K562 (cell line): ENCODE measurements around the gene LACC1. TPM values are rescaled to one million over a fixed set of nuclear protein-coding genes. Genes with fewer than 3 reads are reported as not detected.

Experiments
- ATAC-seq: fragments of 200-7000 bp; cut with Tn5 transposase; 3 replicates; pipeline ENCODE4 v1.9.1; 2020; ENCODE audit warnings: moderate library complexity
- BruUV-seq: library from RNA; stranded (reverse); fragments of 400-500 nt; replicated peaks from 2 replicates; lab custom pipeline; 2021; lab: Mats Ljungman, UMichigan
- CTCF ChIA-PET: fragments of 300-600 bp; formaldehyde crosslinking; extraction: SDS; loops from one replicate; lab custom pipeline; 2021; ENCODE audit warnings: low intra/inter-chr PET ratio; lab: Yijun Ruan, JAX
- POLR2A ChIA-PET: fragments of 300-600, 350-650 bp; sonication (Branson Sonifier 250); formaldehyde crosslinking; extraction: SDS; loops from one replicate; lab custom pipeline; 2021; ENCODE audit warnings: antibody characterized with exemption, inconsistent platforms; lab: Yijun Ruan, JAX
- DNase-seq, 4 experiments: peaks; one replicate each; pipeline versions ENCODE4 v3.0.0 to v3.0.0-alpha.2; 2011 to 2018; ENCODE audit warnings: low spot score in 3 of 4, mixed read lengths in 3 of 4; ENCODE audit errors: extremely low read depth in 1 of 4
- FAIRE-seq: peaks from 2 replicates; lab custom pipeline; 2011; peaks lifted over from hg19 to GRCh38; lab: Jason Lieb, UNC
- H2AFZ ChIP-seq: 2 replicates; pipeline ENCODE4 v1.6.0; 2011; ENCODE audit warnings: low read depth, low read length, control low read depth, inconsistent platforms
- H3K27ac ChIP-seq: fragments of 200-600 bp; 3 replicates; pipeline ENCODE4 v1.8.0; 2011; ENCODE audit warnings: low read depth, mild to moderate bottlenecking, control low read depth, inconsistent platforms, low read length, moderate library complexity, mixed read lengths; ENCODE audit errors: extremely low read depth
- H3K27me3 ChIP-seq, 2 experiments: fragments of 300-600 bp in 1 of 2; 2 replicates in 1 of 2; 3 replicates in 1 of 2; pipeline versions ENCODE4 v1.6.0 to v1.8.0; 2011; ENCODE audit warnings: inconsistent platforms in 2 of 2, low read length in 2 of 2, mild to moderate bottlenecking in 1 of 2, mixed read lengths in 1 of 2, moderate library complexity in 1 of 2; ENCODE audit not compliant: control insufficient read depth in 2 of 2, insufficient read depth in 2 of 2
- H3K36me3 ChIP-seq: fragments of 300-600 bp; 3 replicates; pipeline ENCODE4 v1.8.0; 2011; ENCODE audit warnings: mild to moderate bottlenecking, low read length, inconsistent platforms; ENCODE audit not compliant: control insufficient read depth, insufficient read depth
- H3K4me1 ChIP-seq, 2 experiments: fragments of 200-600 bp in 1 of 2; replicated peaks in 1 of 2; 2 replicates in 1 of 2; 3 replicates in 1 of 2; pipeline versions ENCODE4 v1.5.1 to v1.8.0; 2011; ENCODE audit warnings: inconsistent platforms in 2 of 2, low read length in 2 of 2, mild to moderate bottlenecking in 1 of 2, mixed read lengths in 1 of 2, moderate library complexity in 1 of 2; ENCODE audit not compliant: control insufficient read depth in 2 of 2, insufficient read depth in 2 of 2
- H3K4me2 ChIP-seq: 2 replicates; pipeline ENCODE4 v1.6.1; 2011; ENCODE audit warnings: low read length, control low read depth, inconsistent platforms, mixed read lengths; ENCODE audit not compliant: insufficient read depth
- H3K4me3 ChIP-seq: fragments of 200-600 bp; sonication (generic), shearing (Covaris generic); 2 replicates; pipeline ENCODE4 v1.5.1; 2016; ENCODE audit warnings: control low read depth, inconsistent platforms
- H3K79me2 ChIP-seq: fragments of 200-600 bp; 3 replicates; pipeline ENCODE4 v1.8.0; 2011; ENCODE audit warnings: low read length, inconsistent platforms; ENCODE audit not compliant: control insufficient read depth, insufficient read depth
- H3K9ac ChIP-seq, 2 experiments: 2 replicates each; pipeline versions ENCODE4 v1.6.0 to v1.6.1; 2011; ENCODE audit warnings: low read depth in 2 of 2, low read length in 2 of 2, control low read depth in 1 of 2, inconsistent platforms in 1 of 2, mild to moderate bottlenecking in 1 of 2, mixed read lengths in 1 of 2; ENCODE audit not compliant: insufficient read depth in 1 of 2
- H3K9me1 ChIP-seq: one replicate; pipeline ENCODE4 v1.6.0; 2011; ENCODE audit warnings: inconsistent platforms, mild to moderate bottlenecking, low read length, moderate library complexity; ENCODE audit not compliant: control insufficient read depth, insufficient read depth
- H3K9me3 ChIP-seq: replicated peaks from 2 replicates; pipeline ENCODE4 v1.5.1; 2011; ENCODE audit warnings: low read depth, low read length, inconsistent platforms; ENCODE audit not compliant: control insufficient read depth, insufficient read depth
- H4K20me1 ChIP-seq: replicated peaks from 2 replicates; pipeline ENCODE4 v1.6.1; 2011; ENCODE audit warnings: low read length, inconsistent platforms, mixed read lengths; ENCODE audit not compliant: control insufficient read depth, insufficient read depth
- ARID3B ChIP-seq: fragments of 250-450 bp; sonication (Bioruptor Pico); IDR thresholded peaks from 2 replicates; pipeline ENCODE4 v1.4.0; 2020; ENCODE audit warnings: borderline replicate concordance
- ARNT ChIP-seq, 2 experiments: fragments of 450-650 bp; IDR thresholded peaks; 2 replicates each; pipeline ENCODE4 v1.6.1; 2016; ENCODE audit warnings: mild to moderate bottlenecking in 1 of 2
- ATF4 ChIP-seq: fragments of 450-650 bp; formaldehyde crosslinking; IDR thresholded peaks from 2 replicates; pipeline ENCODE4 v1.4.0; 2022; ENCODE audit warnings: mild to moderate bottlenecking, moderate library complexity
- BRF2 ChIP-seq: IDR thresholded peaks from 3 replicates; pipeline ENCODE4 v1.6.1; 2011; ENCODE audit warnings: borderline replicate concordance, mild to moderate bottlenecking; ENCODE audit not compliant: insufficient read length, insufficient read depth
- CAMTA2 ChIP-seq: fragments of 250-450 bp; sonication (Bioruptor Pico); conservative IDR thresholded peaks from 2 replicates; pipeline ENCODE4 v1.5.1; 2022
- CBX1 ChIP-seq: sonication (generic); IDR thresholded peaks from 2 replicates; pipeline ENCODE4 v1.6.1; 2016; ENCODE audit warnings: antibody characterized with exemption, low read depth, mild to moderate bottlenecking
- CREBBP ChIP-seq: IDR thresholded peaks from one replicate; pipeline ENCODE4 v1.6.1; 2012; ENCODE audit warnings: low read depth, mild to moderate bottlenecking, control low read depth, inconsistent platforms, low read length
- GABPB1 ChIP-seq: sonication (generic); formaldehyde crosslinking; IDR thresholded peaks from 2 replicates; pipeline ENCODE4 v1.8.0; 2022; ENCODE audit warnings: mild to moderate bottlenecking, missing genetic modification reagents
- JUNB ChIP-seq: fragments of 450-650 bp; formaldehyde crosslinking; conservative IDR thresholded peaks from 2 replicates; pipeline ENCODE4 v1.4.0; 2020; ENCODE audit warnings: mild to moderate bottlenecking
- NFATC3 ChIP-seq: fragments of 450-650 bp; IDR thresholded peaks from 2 replicates; pipeline ENCODE4 v1.6.1; 2017; ENCODE audit warnings: mild to moderate bottlenecking
- PREB ChIP-seq: sonication (generic); formaldehyde crosslinking; IDR thresholded peaks from 2 replicates; pipeline ENCODE4 v1.8.1; 2023; ENCODE audit warnings: mild to moderate bottlenecking, missing genetic modification reagents
- RBFOX2 ChIP-seq: fragments of 200-400 bp; formaldehyde crosslinking; IDR thresholded peaks from 2 replicates; pipeline ENCODE4 v1.6.1; 2017; ENCODE audit warnings: low read depth, mild to moderate bottlenecking, low read length, moderate library complexity
- UBTF ChIP-seq, 2 experiments: IDR thresholded peaks; 2 replicates each; pipeline ENCODE4 v1.6.1; 2012; ENCODE audit warnings: improper control_type of control experiment in 2 of 2, low read depth in 2 of 2, low read length in 2 of 2, borderline replicate concordance in 1 of 2
- ZNF449 ChIP-seq: fragments of 250-450 bp; sonication (Bioruptor Pico); IDR thresholded peaks from 2 replicates; pipeline ENCODE4 v1.8.0; 2022; ENCODE audit warnings: moderate library complexity, mild to moderate bottlenecking, inconsistent platforms
- ZNF780A ChIP-seq: fragments of 250-450 bp; sonication (Bioruptor Pico); IDR thresholded peaks from 2 replicates; pipeline ENCODE4 v1.5.0; 2021; ENCODE audit warnings: mild to moderate bottlenecking
- WGBS: fragments of 100-300 bp; shearing (Covaris generic); methylation state at CpG from one replicate; pipeline ENCODE4 v1.1.6; 2016; ENCODE audit warnings: low coverage, mixed read lengths; ENCODE audit not compliant: insufficient coverage; ENCODE audit errors: missing lambda C conversion rate; 5-methylcytosine and 5-hydroxymethylcytosine counted together
- in situ Hi-C: fragments of 300-500 bp; cut with MboI; formaldehyde crosslinking; loops from 4 replicates; pipeline ENCODE4 v1.15.0; 2018; ENCODE audit warnings: inconsistent platforms, mixed read lengths
- intact Hi-C: fragments of 100-400 bp; cut with micrococcal nuclease; formaldehyde crosslinking; loops from 2 replicates; pipeline ENCODE4 v1.14.2; 2022
- polyA plus RNA-seq, 8 experiments: library from polyadenylated mRNA; depleted of rRNA in 4 of 8; stranded (reverse) in 5 of 8; unstranded in 3 of 8; fragments of >200 nt; fragmentation: Nextera tagmentation in 2 of 8; fragmentation: Illumina TruSeq in 1 of 8; extraction: Ambion mirVana in 2 of 8; extraction: Trizol in 1 of 8; gene quantifications; 2 replicates each; pipeline versions ENCODE4 v1.2.1 to v1.2.3, GENCODE V29; 2011 to 2014; ENCODE audit warnings: inconsistent platforms in 1 of 8, missing spikeins in 1 of 8
- total RNA-seq, 7 experiments: library from RNA; depleted of rRNA in 6 of 7; stranded (reverse); fragments of >200 nt in 6 of 7; fragmentation: Illumina TruSeq in 2 of 7; extraction: Trizol in 2 of 7; gene quantifications; 2 replicates each; pipeline versions ENCODE4 v1.2.1 to v1.2.3, GENCODE V29; 2011 to 2021; ENCODE audit warnings: low replicate concordance in 1 of 7

LACC1 gene
- total and polyA plus RNA-seq, 9 of the 15 experiments (the other 6 are each of a cell fraction or from before 2014, with no cell fraction given), result 0.24 TPM; not detected in 8

- ChIA-PET CTCF (no interaction called here), POLR2A (no interaction called here)
- Histone ChIP-seq H3K4me1 (no peaks in the 10 kb centered on the region), H4K20me1 (no peaks in the 10 kb centered on the region), H3K36me3 (no peaks in the 10 kb centered on the region), H3K4me2 (no peak overlapping the region), H3K9ac (no peak overlapping the region), H3K27me3 (no peaks in the 10 kb centered on the region), H3K4me3 (no peak overlapping the region), H3K9me3 (no peaks in the 10 kb centered on the region), H3K79me2 (no peaks in the 10 kb centered on the region), H3K27ac (no peak overlapping the region), H3K9me1 (no peaks in the 10 kb centered on the region), H2AFZ (no peak overlapping the region)
- FAIRE-seq, result no peak
- 6% methylated on average over 3 of the region's 4 CpGs for WGBS
- in situ Hi-C loops (no loop called here), intact Hi-C loops (no loop called here)
- BruUV-seq, result no TSS peak
- ATAC-seq, result no peak
- no peak for DNase-seq
- TF ChIP-seq CREBBP, result no peak
- TF ChIP-seq ATF4 (CRISPR knock-in tag), result no peak
- no peak for TF ChIP-seq RBFOX2
- no peak for TF ChIP-seq JUNB
- TF ChIP-seq ZNF780A, result no peak
- no peak for TF ChIP-seq ARNT (IDR thresholded peaks at IDR 0.05)
- TF ChIP-seq PREB (CRISPR knock-in tag), result no peak
- no peak for TF ChIP-seq NFATC3
- no peak for TF ChIP-seq BRF2
- no peak for TF ChIP-seq CAMTA2 (CRISPR knock-in tag)
- no peak for TF ChIP-seq GABPB1 (CRISPR knock-in tag)
- TF ChIP-seq ARID3B (CRISPR knock-in tag), result no peak
- TF ChIP-seq UBTF (IDR thresholded peaks at IDR 0.05; ENCODE audit: borderline replicate concordance in 1 of 2, low read depth in 2 of 2, low read length in 2 of 2), result no peak
- TF ChIP-seq CBX1, result no peak
- no peak for TF ChIP-seq ZNF449 (CRISPR knock-in tag)
These were observed 14.8 kb upstream of the LACC1 start for GRCh38 chr13:43864921-43865320.
